Mesenchymal stem cell (in vitro differentiated cells and primary cell): ENCODE results near the gene ALOX15.

Source experiments
- DNase-seq: peaks from one replicate; pipeline ENCODE4 v3.0.0-alpha.2; 2013
- H2AFZ ChIP-seq: one replicate; pipeline ENCODE4 v1.6.1; 2013; ENCODE audit warnings: low read depth, mild to moderate bottlenecking, control low read depth, inconsistent platforms, low read length, moderate library complexity
- H2AK5ac ChIP-seq: 2 replicates; pipeline ENCODE4 v1.6.1; 2013; ENCODE audit warnings: low read length, moderate library complexity, mild to moderate bottlenecking, inconsistent platforms; ENCODE audit not compliant: severe bottlenecking
- H2BK120ac ChIP-seq: one replicate; pipeline ENCODE4 v1.6.1; 2013; ENCODE audit warnings: low read depth, mild to moderate bottlenecking, inconsistent platforms, low read length, moderate library complexity
- H2BK12ac ChIP-seq, 2 experiments: one replicate each; pipeline ENCODE4 v1.6.1; 2013; ENCODE audit warnings: inconsistent platforms in 2 of 2, low read length in 2 of 2, mild to moderate bottlenecking in 2 of 2, moderate library complexity in 2 of 2, control low read depth in 1 of 2
- H2BK15ac ChIP-seq: one replicate; pipeline ENCODE4 v1.6.1; 2013; ENCODE audit warnings: mild to moderate bottlenecking, low read depth, inconsistent platforms; ENCODE audit not compliant: poor library complexity, severe bottlenecking
- H2BK5ac ChIP-seq: 2 replicates; pipeline ENCODE4 v1.6.1; 2013; ENCODE audit warnings: low read depth, mild to moderate bottlenecking, low read length, control low read depth, inconsistent platforms; ENCODE audit not compliant: poor library complexity, severe bottlenecking
- H3K14ac ChIP-seq, 2 experiments: one replicate each; pipeline ENCODE4 v1.6.1; 2013; ENCODE audit warnings: inconsistent platforms in 2 of 2, low read length in 2 of 2, control low read depth in 1 of 2, mild to moderate bottlenecking in 1 of 2, moderate library complexity in 1 of 2
- H3K18ac ChIP-seq, 2 experiments: one replicate each; pipeline ENCODE4 v1.6.1; 2013; ENCODE audit warnings: inconsistent platforms in 2 of 2, low read length in 2 of 2, control low read depth in 1 of 2, low read depth in 1 of 2, mild to moderate bottlenecking in 1 of 2
- H3K23ac ChIP-seq, 2 experiments: one replicate each; pipeline ENCODE4 v1.6.1; 2013; ENCODE audit warnings: inconsistent platforms in 2 of 2, low read length in 2 of 2, mild to moderate bottlenecking in 2 of 2, moderate library complexity in 2 of 2, control low read depth in 1 of 2
- H3K27ac ChIP-seq: 2 replicates; pipeline ENCODE4 v1.5.1; 2013; ENCODE audit warnings: mild to moderate bottlenecking, moderate library complexity, low read length, control low read depth, inconsistent platforms; ENCODE audit not compliant: poor library complexity, severe bottlenecking
- H3K27me3 ChIP-seq, 2 experiments: 2 replicates each; pipeline versions ENCODE4 v1.6.1 to v1.7.0; 2013; ENCODE audit warnings: low read length in 2 of 2, mild to moderate bottlenecking in 2 of 2, moderate library complexity in 2 of 2, control low read depth in 1 of 2, inconsistent platforms in 1 of 2; ENCODE audit not compliant: control insufficient read depth in 1 of 2, insufficient read depth in 1 of 2
- H3K36me3 ChIP-seq, 2 experiments: 2 replicates each; pipeline versions ENCODE4 v1.6.1 to v1.7.0; 2013; ENCODE audit warnings: low read length in 2 of 2, control low read depth in 1 of 2, inconsistent platforms in 1 of 2, low read depth in 1 of 2, mild to moderate bottlenecking in 1 of 2; ENCODE audit not compliant: insufficient read depth in 2 of 2, control insufficient read depth in 1 of 2
- H3K4ac ChIP-seq, 2 experiments: one replicate each; pipeline ENCODE4 v1.6.1; 2013; ENCODE audit warnings: inconsistent platforms in 2 of 2, low read length in 2 of 2, mild to moderate bottlenecking in 2 of 2, moderate library complexity in 2 of 2, control low read depth in 1 of 2, low read depth in 1 of 2
- H3K4me1 ChIP-seq: 2 replicates; pipeline ENCODE4 v1.6.1; 2013; ENCODE audit warnings: low read depth, low read length, control low read depth; ENCODE audit not compliant: control insufficient read depth, insufficient read depth
- H3K4me2 ChIP-seq: 2 replicates; pipeline ENCODE4 v1.6.1; 2013; ENCODE audit warnings: low read length, mild to moderate bottlenecking, inconsistent platforms; ENCODE audit not compliant: poor library complexity, severe bottlenecking
- H3K4me3 ChIP-seq, 2 experiments: 2 replicates each; pipeline versions ENCODE4 v1.5.1 to v1.7.0; 2013; ENCODE audit warnings: low read length in 2 of 2, mild to moderate bottlenecking in 2 of 2, control low read depth in 1 of 2, low read depth in 1 of 2; ENCODE audit not compliant: insufficient read depth in 1 of 2
- H3K79me1 ChIP-seq: replicated peaks from 2 replicates; pipeline ENCODE4 v1.6.1; 2013; ENCODE audit warnings: mild to moderate bottlenecking, control low read depth, low read length, inconsistent platforms; ENCODE audit not compliant: poor library complexity, severe bottlenecking
- H3K9ac ChIP-seq: 2 replicates; pipeline ENCODE4 v1.7.0; 2013; ENCODE audit warnings: mild to moderate bottlenecking, low read length, moderate library complexity
- H3K9me3 ChIP-seq: 2 replicates; pipeline ENCODE4 v1.7.0; 2013; ENCODE audit warnings: mild to moderate bottlenecking, low read length; ENCODE audit not compliant: control insufficient read depth
- H4K8ac ChIP-seq: one replicate; pipeline ENCODE4 v1.6.1; 2013; ENCODE audit warnings: inconsistent platforms, mild to moderate bottlenecking, low read length, moderate library complexity
- H4K91ac ChIP-seq: one replicate; pipeline ENCODE4 v1.6.1; 2013; ENCODE audit warnings: mild to moderate bottlenecking, low read length, inconsistent platforms
- WGBS: methylation state at CpG from one replicate; pipeline ENCODE4 v1.1.7; 2013; ENCODE audit warnings: mixed read lengths; 5-methylcytosine and 5-hydroxymethylcytosine counted together

The ALOX15 gene

GRCh38 chr17:4672055-4672630, 30.7 kb upstream of the ALOX15 start:
- no peak overlapping the region for H2BK5ac ChIP-seq
- H3K9me3 ChIP-seq, result no peaks in the 10 kb centered on the region
- no peak overlapping the region for H2AFZ ChIP-seq
- 100% methylated on average over 5 of the region's 9 CpGs for WGBS
- no peak overlapping the region for H2BK15ac ChIP-seq
- H2BK120ac ChIP-seq, result no peak overlapping the region
- no peak overlapping the region for H3K4me2 ChIP-seq
- no peak overlapping the region for H4K8ac ChIP-seq
- no peak overlapping the region for H3K14ac ChIP-seq
- no peak overlapping the region for H3K23ac ChIP-seq
- H3K27ac ChIP-seq, result no peak overlapping the region
- no peak overlapping the region for H3K9ac ChIP-seq
- H3K4me1 ChIP-seq, result no peaks in the 10 kb centered on the region
- DNase-seq, result no peak
- no peak overlapping the region for H2AK5ac ChIP-seq
- H4K91ac ChIP-seq, result no peak overlapping the region
- H3K18ac ChIP-seq, result no peak overlapping the region
- H3K36me3 ChIP-seq, result peaks cover 60 to 67% of the 10 kb centered on the region in 2 experiments
- H3K79me1 ChIP-seq, result peaks cover 6% of the 10 kb centered on the region
- no peak overlapping the region for H2BK12ac ChIP-seq
- H3K4me3 ChIP-seq, result no peak overlapping the region
- peaks cover 0 to 6% of the 10 kb centered on the region in 2 experiments for H3K27me3 ChIP-seq
- H3K4ac ChIP-seq, result no peak overlapping the region

- H3K9me3 ChIP-seq, result no peaks in the 10 kb centered on the region
- H3K4me3 ChIP-seq, result no peak overlapping the region
- no peak overlapping the region for H3K23ac ChIP-seq
- 100% methylated on average over 1 of the region's 4 CpGs for WGBS
- H2BK12ac ChIP-seq, result no peak overlapping the region
- no peak overlapping the region for H3K27ac ChIP-seq
- H2BK120ac ChIP-seq, result no peak overlapping the region
- no peak overlapping the region for H4K8ac ChIP-seq
- no peak overlapping the region for H2AK5ac ChIP-seq
- no peak for DNase-seq
- H2BK15ac ChIP-seq, result no peak overlapping the region
- no peak overlapping the region for H3K4ac ChIP-seq
- no peaks in the 10 kb centered on the region for H3K79me1 ChIP-seq
- H3K9ac ChIP-seq, result no peak overlapping the region
- peaks cover 19 to 20% of the 10 kb centered on the region in 2 experiments for H3K36me3 ChIP-seq
- no peaks in the 10 kb centered on the region for H3K4me1 ChIP-seq
- H3K18ac ChIP-seq, result no peak overlapping the region
- H2AFZ ChIP-seq, result no peak overlapping the region
- H2BK5ac ChIP-seq, result no peak overlapping the region
- no peak overlapping the region for H4K91ac ChIP-seq
- no peak overlapping the region for H3K4me2 ChIP-seq
- H3K14ac ChIP-seq, result no peak overlapping the region
- H3K27me3 ChIP-seq, result peaks cover 23 to 46% of the 10 kb centered on the region in 2 experiments
Measured at GRCh38 chr17:4667166-4667565, 25.7 kb upstream of the ALOX15 start.

GRCh38 chr17:4666296-4666695, 24.8 kb upstream of the ALOX15 start:
- Histone ChIP-seq H2BK120ac (no peak overlapping the region), H3K23ac (no peak overlapping the region), H3K9ac (no peak overlapping the region), H2AFZ (no peak overlapping the region), H3K79me1 (no peaks in the 10 kb centered on the region), H3K27me3 (peaks cover 23 to 50% of the 10 kb centered on the region in 2 experiments), H2BK15ac (no peak overlapping the region), H3K4ac (no peak overlapping the region), H2BK12ac (no peak overlapping the region), H3K4me1 (no peaks in the 10 kb centered on the region), H3K14ac (no peak overlapping the region), H4K91ac (no peak overlapping the region), H3K4me2 (no peak overlapping the region), H3K4me3 (no peak overlapping the region), H3K18ac (no peak overlapping the region), H2BK5ac (no peak overlapping the region), H3K36me3 (peaks cover 11 to 12% of the 10 kb centered on the region in 2 experiments), H4K8ac (no peak overlapping the region), H2AK5ac (no peak overlapping the region), H3K27ac (no peak overlapping the region), H3K9me3 (no peaks in the 10 kb centered on the region)
- 71% methylated on average over 4 of the region's 5 CpGs for WGBS
- no peak for DNase-seq

- Histone ChIP-seq H2BK5ac (no peak overlapping the region), H3K4me1 (no peaks in the 10 kb centered on the region), H2AFZ (no peak overlapping the region), H3K4me2 (no peak overlapping the region), H2BK15ac (no peak overlapping the region), H2AK5ac (no peak overlapping the region), H3K79me1 (no peaks in the 10 kb centered on the region), H4K91ac (peak overlapping the region; percentile 78), H3K27me3 (peaks cover 23 to 50% of the 10 kb centered on the region in 2 experiments), H3K4me3 (no peak overlapping the region), H3K9me3 (no peaks in the 10 kb centered on the region), H3K36me3 (peaks cover 0 to 4% of the 10 kb centered on the region in 2 experiments), H2BK12ac (no peak overlapping the region), H3K27ac (no peak overlapping the region), H3K4ac (no peak overlapping the region), H2BK120ac (no peak overlapping the region), H3K14ac (no peak overlapping the region), H3K18ac (no peak overlapping the region), H3K9ac (no peak overlapping the region), H4K8ac (no peak overlapping the region), H3K23ac (no peak overlapping the region)
- DNase-seq, result no peak
- WGBS, result 81% methylated on average over 9 of the region's 9 CpGs
Measured at GRCh38 chr17:4665027-4665426, 23.5 kb upstream of the ALOX15 start.
